Right lobe of liver (tissue), 6 donors: Measurements from ENCODE around the gene STXBP4. TPM values are rescaled to one million over a fixed set of nuclear protein-coding genes. Genes with fewer than 3 reads are reported as not detected.
A peak's percentile ranks its signal among the peaks of the same experiment; 100 is the strongest.

Source experiments
- ATAC-seq, 4 donors: fragments of 200-7000 bp; cut with Tn5 transposase; one replicate each; pipeline ENCODE4 v1.9.1; 2020; ENCODE audit warnings: mild to moderate bottlenecking in 4 of 4, moderate library complexity in 4 of 4
- DNase-seq, 3 donors: peaks; one replicate each; pipeline ENCODE4 v3.0.0-alpha.2; 2020
- H3K27ac ChIP-seq, 3 donors: fragments of 200-600 bp; one replicate each; pipeline ENCODE4 v1.8.0; 2022
- H3K27me3 ChIP-seq, 2 donors: fragments of 200-600 bp; one replicate each; pipeline ENCODE4 v1.8.0; 2022
- H3K36me3 ChIP-seq, 4 donors: fragments of 200-600 bp; sonication (generic) in 1 of 4; one replicate each; pipeline versions ENCODE4 v1.5.1 to v1.8.0; 2017 to 2022; ENCODE audit warnings: control low read depth in 1 of 4
- H3K4me1 ChIP-seq, 4 donors: fragments of 200-600 bp; sonication (generic) in 1 of 4; one replicate each; pipeline versions ENCODE4 v1.5.1 to v1.8.0; 2017 to 2022; ENCODE audit warnings: control low read depth in 1 of 4
- H3K4me3 ChIP-seq, 3 donors: fragments of 200-600 bp; one replicate each; pipeline ENCODE4 v1.8.0; 2022
- H3K9me3 ChIP-seq, 4 donors: fragments of 200-600 bp; sonication (generic) in 1 of 4; one replicate each; pipeline versions ENCODE4 v1.5.1 to v1.8.0; 2017 to 2022; ENCODE audit warnings: control low read depth in 1 of 4
- POLR2A ChIP-seq: fragments of 450-650 bp; IDR thresholded peaks from one replicate; pipeline ENCODE4 v1.6.1; 2017; ENCODE audit warnings: antibody characterized with exemption, mild to moderate bottlenecking
- WGBS: methylation state at CpG from one replicate; pipeline ENCODE4 v1.1.6; 2018; ENCODE audit warnings: low coverage, low lambda C conversion rate; ENCODE audit not compliant: insufficient coverage; ENCODE audit errors: missing lambda C conversion rate; 5-methylcytosine and 5-hydroxymethylcytosine counted together
- intact Hi-C, 2 donors: fragments of 100-400 bp; cut with DNase I; formaldehyde crosslinking; loops; one replicate each; pipeline versions ENCODE4 v1.11.2 to v1.14.1; 2022
- total RNA-seq, 6 experiments: library from RNA; depleted of rRNA in 2 of 6; stranded (reverse); fragments of >200 nt in 2 of 6; fragmentation: NEBNext Ultra II Directional in 3 of 6; extraction: Animal tissue kit (Norgen Biotek cat#: 25700) in 3 of 6; gene quantifications; one replicate each; pipeline versions ENCODE4 v1.1.0 to v1.2.4, GENCODE V29; 2016 to 2023
- TF ChIP-seq, protein P1 (sequence below), 4 donors: fragments of 200-600 bp in 3 of 4; fragments of 450-650 bp in 1 of 4; IDR thresholded peaks; one replicate each; pipeline versions ENCODE4 v1.5.1 to v1.8.0; 2016 to 2022; ENCODE audit warnings: antibody characterized with exemption in 4 of 4, mild to moderate bottlenecking in 2 of 4
- donor health status: DM: no; HTN: yes; CAD: no.
- donor health status: DM: no; HTN: no; CAD: no.
- donor health status: DM: no; HTN: no; CAD: no.
- donor health status: DM: no; HTN: yes; CAD: no.
- donor health status: DM: no; HTN: yes; CAD: no.

The STXBP4 gene
- total RNA-seq, 6 experiments from 2014 or later = 2.2 to 14.8 (median 3.7) TPM

DNA sequence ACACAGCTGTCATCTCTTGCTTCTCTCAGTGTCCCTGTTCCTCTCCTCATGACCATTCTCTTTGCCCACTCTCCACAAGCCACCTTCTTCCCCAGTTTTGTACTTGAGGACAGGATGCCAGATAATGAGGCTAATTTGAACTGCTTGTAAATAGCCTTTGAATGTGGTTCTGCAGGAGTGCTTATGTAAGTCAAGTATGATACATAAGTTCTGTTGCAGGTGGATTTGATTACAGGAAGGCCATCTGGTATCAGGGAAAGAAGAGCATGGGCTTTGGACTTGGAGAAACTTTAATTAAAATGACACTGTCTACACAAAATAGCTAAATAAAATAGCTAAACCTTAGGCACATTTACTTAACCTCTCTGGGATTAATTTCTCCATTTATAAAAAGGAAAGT is 176.0 kb downstream of the STXBP4 start:
- DNase-seq = no peak

DNA sequence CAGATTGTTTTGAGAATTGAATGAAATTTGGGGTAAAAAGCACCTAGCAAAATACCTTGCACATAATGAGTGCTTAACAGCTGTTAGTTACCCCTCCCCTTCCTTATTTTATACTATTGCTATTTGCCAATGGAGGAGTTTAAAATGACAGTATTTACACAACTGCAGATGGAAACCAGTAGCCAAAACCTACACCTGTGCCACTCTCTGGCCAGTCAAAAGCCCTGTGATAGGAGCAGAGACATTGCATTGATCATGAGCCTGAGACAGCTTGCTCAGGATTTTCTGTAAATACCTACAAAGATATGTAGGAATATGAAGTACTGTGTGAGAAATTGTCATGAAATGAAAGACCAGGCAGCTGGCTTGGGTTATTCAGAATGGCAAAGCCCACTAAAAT is 180.9 kb downstream of the STXBP4 start:
- Histone ChIP-seq H3K4me1 (no peaks in the 10 kb centered on the region), H3K36me3 (no peaks in the 10 kb centered on the region), H3K27me3 (no peaks in the 10 kb centered on the region), H3K4me3 (no peak overlapping the region), H3K27ac (no peak overlapping the region), H3K9me3 (no peaks in the 10 kb centered on the region)
- no peak for ATAC-seq
- intact Hi-C loops = no loop called here
- DNase-seq = no peak
- TF ChIP-seq, protein P1, sequence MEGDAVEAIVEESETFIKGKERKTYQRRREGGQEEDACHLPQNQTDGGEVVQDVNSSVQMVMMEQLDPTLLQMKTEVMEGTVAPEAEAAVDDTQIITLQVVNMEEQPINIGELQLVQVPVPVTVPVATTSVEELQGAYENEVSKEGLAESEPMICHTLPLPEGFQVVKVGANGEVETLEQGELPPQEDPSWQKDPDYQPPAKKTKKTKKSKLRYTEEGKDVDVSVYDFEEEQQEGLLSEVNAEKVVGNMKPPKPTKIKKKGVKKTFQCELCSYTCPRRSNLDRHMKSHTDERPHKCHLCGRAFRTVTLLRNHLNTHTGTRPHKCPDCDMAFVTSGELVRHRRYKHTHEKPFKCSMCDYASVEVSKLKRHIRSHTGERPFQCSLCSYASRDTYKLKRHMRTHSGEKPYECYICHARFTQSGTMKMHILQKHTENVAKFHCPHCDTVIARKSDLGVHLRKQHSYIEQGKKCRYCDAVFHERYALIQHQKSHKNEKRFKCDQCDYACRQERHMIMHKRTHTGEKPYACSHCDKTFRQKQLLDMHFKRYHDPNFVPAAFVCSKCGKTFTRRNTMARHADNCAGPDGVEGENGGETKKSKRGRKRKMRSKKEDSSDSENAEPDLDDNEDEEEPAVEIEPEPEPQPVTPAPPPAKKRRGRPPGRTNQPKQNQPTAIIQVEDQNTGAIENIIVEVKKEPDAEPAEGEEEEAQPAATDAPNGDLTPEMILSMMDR (IDR thresholded peaks at IDR 0.05) = no peak
- no peak for TF ChIP-seq POLR2A

More for the DNA sequence above, 176.0 kb downstream of the STXBP4 start:
- ATAC-seq = no peak
- TF ChIP-seq, protein P1 (IDR thresholded peaks at IDR 0.05) = no peak
- no peak for TF ChIP-seq POLR2A
- Histone ChIP-seq H3K4me1 (no peaks in the 10 kb centered on the region), H3K27ac (no peak overlapping the region), H3K9me3 (no peaks in the 10 kb centered on the region), H3K36me3 (no peaks in the 10 kb centered on the region), H3K4me3 (no peak overlapping the region), H3K27me3 (no peaks in the 10 kb centered on the region)
- intact Hi-C loops = no loop called here

DNA sequence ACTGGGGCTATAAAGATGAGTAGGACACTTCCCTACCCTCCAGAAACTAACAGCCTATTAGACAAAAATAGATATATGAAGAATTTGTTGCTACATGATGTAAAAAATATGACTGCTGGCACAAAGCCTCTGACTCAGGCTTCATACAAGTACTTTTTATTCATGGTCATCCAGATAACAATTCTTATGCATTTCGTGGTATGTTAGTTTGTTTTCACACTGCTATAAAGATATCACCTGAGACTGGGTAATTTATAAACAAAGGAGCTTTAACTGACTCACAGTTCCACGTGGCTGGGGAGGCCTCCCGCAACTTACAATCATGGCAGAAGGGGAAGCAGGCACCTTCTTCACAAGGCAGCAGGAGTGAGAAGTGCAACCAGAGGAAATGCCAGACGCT is 183.7 kb downstream of the STXBP4 start:
- DNase-seq (no peak), ATAC-seq (no peak)
- TF ChIP-seq, protein P1 (IDR thresholded peaks at IDR 0.05) = no peak
- no peak for TF ChIP-seq POLR2A
- Histone ChIP-seq H3K4me1 (peaks cover 0 to 22% (median 0%) of the 10 kb centered on the region in 4 donors), H3K27me3 (no peaks in the 10 kb centered on the region), H3K9me3 (no peaks in the 10 kb centered on the region), H3K27ac (no peak overlapping the region), H3K36me3 (no peaks in the 10 kb centered on the region), H3K4me3 (no peak overlapping the region)
- intact Hi-C loops = no loop called here
- 90% methylated on average over 3 of the region's 4 CpGs for WGBS

DNA sequence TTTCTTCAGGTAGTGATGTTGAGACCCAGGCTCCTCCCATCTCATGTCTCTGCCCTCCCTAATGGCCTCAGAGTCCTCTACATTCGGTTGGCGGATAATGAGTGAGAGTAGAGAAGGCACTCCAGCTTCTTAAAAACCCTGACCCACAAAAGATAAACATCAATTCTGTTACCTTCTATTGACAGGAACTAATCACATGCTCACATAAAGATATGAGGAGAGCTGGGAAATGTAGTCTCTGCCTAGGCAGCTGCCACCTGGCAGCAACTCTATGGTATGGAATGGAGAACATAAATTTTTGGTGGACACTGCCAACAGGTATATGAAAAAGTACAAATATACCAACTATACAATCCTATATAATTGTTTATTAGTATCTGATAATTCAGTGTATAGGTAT is 185.5 kb downstream of the STXBP4 start:
- ATAC-seq (peak in 1 of 4 donors; percentile 19), DNase-seq (no peak)
- WGBS = 88% methylated on average over 2 of the region's 2 CpGs
- H3K27ac ChIP-seq = no peak overlapping the region
- H3K4me3 ChIP-seq = no peak overlapping the region
- peaks cover 0 to 24% (median 0%) of the 10 kb centered on the region in 4 donors for H3K4me1 ChIP-seq
- H3K9me3 ChIP-seq = no peaks in the 10 kb centered on the region
- intact Hi-C loops = no loop called here
- H3K27me3 ChIP-seq = no peaks in the 10 kb centered on the region
- no peak for TF ChIP-seq POLR2A
- TF ChIP-seq, protein P1 (IDR thresholded peaks at IDR 0.05) = no peak
- H3K36me3 ChIP-seq = no peaks in the 10 kb centered on the region

DNA sequence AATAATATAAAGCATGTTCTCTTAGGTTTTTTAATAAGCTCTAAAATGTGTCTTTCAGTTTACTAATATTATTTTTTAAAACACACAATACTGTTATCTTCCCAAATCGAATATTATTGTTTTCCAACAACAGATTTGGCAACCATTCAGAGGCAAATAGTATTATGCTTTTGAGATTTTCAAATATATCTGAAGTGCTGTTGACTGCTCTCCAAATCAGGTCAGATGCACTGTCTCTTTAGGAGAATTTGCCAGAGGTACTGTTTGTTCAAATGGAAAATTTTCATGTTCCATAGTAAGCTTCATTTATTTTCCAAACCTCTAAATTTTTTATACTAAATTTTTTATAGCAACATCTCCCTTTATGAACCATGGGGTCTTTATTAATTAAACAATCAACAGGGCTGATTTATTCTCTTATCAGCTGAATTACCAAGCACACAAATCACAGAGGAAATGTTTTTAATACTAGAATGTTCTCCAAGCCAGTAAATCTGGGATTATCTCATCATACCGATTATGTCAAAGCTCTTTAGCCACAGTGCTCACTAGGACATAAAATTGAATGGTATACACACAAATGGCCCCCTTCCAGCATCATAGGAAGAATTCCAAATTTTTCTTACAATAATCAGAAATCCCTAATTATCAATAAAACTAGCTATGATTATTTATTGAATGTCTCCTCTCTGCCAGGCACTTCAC is 187.4 kb downstream of the STXBP4 start:
- WGBS = 32% methylated on average over 2 of the region's 2 CpGs
- TF ChIP-seq, protein P1 (IDR thresholded peaks at IDR 0.05) = no peak
- ATAC-seq = no peak

More for the DNA sequence above, 187.4 kb downstream of the STXBP4 start:
- no peaks in the 10 kb centered on the region for H3K36me3 ChIP-seq
- H3K27me3 ChIP-seq = no peaks in the 10 kb centered on the region
- no peak overlapping the region for H3K27ac ChIP-seq
- intact Hi-C loops = no loop called here
- H3K4me3 ChIP-seq = no peak overlapping the region
- no peaks in the 10 kb centered on the region for H3K9me3 ChIP-seq
- DNase-seq = no peak
- peaks cover 0 to 24% (median 0%) of the 10 kb centered on the region in 4 donors for H3K4me1 ChIP-seq
